Right atrium auricular region (tissue), 2 donors: ENCODE data around the gene DUSP9. TPM values are rescaled to one million over a fixed set of nuclear protein-coding genes. Genes with fewer than 3 reads are reported as not detected.

Source experiments
- DNase-seq: peaks from one replicate; pipeline ENCODE4 v3.0.0-alpha.2; 2019; ENCODE audit warnings: low spot score
- H3K27ac ChIP-seq, 2 donors: fragments of 200-600 bp; sonication (generic); 1 replicate in 1 of 2; 2 replicates in 1 of 2; pipeline ENCODE4 v1.5.1; 2016 to 2019
- H3K27me3 ChIP-seq, 2 donors: fragments of 200-600 bp; sonication (generic); one replicate each; pipeline versions ENCODE4 v1.5.1 to v1.6.0; 2017 to 2019
- H3K36me3 ChIP-seq: fragments of 200-600 bp; sonication (generic); one replicate; pipeline ENCODE4 v1.5.1; 2016
- H3K4me1 ChIP-seq, 2 donors: fragments of 200-600 bp; sonication (generic); one replicate each; pipeline versions ENCODE4 v1.5.1 to v1.6.0; 2017 to 2019
- H3K4me3 ChIP-seq, 2 donors: fragments of 200-600 bp; sonication (generic); 1 replicate in 1 of 2; 2 replicates in 1 of 2; pipeline ENCODE4 v1.5.1; 2017 to 2019; ENCODE audit warnings: mild to moderate bottlenecking in 1 of 2, moderate library complexity in 1 of 2
- H3K9me3 ChIP-seq, 2 donors: fragments of 200-600 bp; sonication (generic); one replicate each; pipeline ENCODE4 v1.5.1; 2019
- total RNA-seq, 2 donors: library from RNA; depleted of rRNA; stranded (reverse); fragments of >200 nt; gene quantifications; one replicate each; pipeline ENCODE4 v1.1.0, GENCODE V29; 2016
- TF ChIP-seq, protein P1 (sequence below), 2 donors: fragments of 200-600 bp; sonication (generic); IDR thresholded peaks; one replicate each; pipeline ENCODE4 v1.5.1; 2019; ENCODE audit warnings: antibody characterized with exemption in 2 of 2

Gene DUSP9
- total RNA-seq, 2 donors from 2014 or later = not detected

DNA sequence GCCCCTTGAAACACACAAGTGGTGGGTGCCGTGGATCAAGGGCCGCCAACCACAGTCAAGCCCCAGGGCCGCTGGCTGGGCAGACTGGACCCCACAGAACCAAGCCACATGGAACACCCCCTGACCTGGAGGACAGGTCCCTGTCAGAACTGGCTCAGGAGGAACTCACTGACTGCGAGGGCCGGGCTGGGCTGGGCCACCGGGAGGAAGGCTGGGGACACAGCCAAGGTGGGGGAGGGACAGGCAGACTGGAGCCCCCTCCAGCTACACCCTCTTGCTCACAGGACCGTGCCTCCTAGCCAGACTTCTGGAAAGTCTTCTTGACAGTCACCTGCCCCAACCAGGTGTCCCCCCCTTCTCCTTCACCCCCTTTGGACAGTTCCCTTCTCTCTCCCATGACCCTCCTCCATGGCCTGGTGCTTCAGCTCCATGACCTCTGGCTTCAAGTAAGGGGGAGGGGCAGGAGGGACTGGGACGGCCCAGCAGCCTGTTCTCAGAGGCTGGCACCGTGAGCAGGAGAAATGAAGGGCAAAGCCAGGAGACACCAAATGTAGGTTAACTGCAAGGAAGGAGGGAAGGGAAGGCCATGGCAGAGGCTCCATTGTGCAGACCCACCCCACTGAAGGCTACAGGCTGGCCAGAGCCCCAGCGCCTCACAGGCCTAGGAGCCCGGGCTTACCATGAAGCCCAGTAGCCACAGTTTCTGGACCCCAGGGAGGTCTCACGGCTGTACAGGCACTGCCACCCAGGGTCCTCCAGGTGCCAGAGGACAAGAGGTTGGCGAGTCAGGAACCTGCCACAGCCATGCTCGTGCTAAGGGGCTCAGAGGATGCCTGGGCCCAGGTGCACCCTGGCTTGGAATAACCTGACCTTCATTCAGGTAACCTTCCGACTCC is 22.6 kb upstream of the DUSP9 start:
- TF ChIP-seq, protein P1, sequence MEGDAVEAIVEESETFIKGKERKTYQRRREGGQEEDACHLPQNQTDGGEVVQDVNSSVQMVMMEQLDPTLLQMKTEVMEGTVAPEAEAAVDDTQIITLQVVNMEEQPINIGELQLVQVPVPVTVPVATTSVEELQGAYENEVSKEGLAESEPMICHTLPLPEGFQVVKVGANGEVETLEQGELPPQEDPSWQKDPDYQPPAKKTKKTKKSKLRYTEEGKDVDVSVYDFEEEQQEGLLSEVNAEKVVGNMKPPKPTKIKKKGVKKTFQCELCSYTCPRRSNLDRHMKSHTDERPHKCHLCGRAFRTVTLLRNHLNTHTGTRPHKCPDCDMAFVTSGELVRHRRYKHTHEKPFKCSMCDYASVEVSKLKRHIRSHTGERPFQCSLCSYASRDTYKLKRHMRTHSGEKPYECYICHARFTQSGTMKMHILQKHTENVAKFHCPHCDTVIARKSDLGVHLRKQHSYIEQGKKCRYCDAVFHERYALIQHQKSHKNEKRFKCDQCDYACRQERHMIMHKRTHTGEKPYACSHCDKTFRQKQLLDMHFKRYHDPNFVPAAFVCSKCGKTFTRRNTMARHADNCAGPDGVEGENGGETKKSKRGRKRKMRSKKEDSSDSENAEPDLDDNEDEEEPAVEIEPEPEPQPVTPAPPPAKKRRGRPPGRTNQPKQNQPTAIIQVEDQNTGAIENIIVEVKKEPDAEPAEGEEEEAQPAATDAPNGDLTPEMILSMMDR (IDR thresholded peaks at IDR 0.05) = no peak
- H3K4me3 ChIP-seq = no peak overlapping the region
- no peaks in the 10 kb centered on the region for H3K36me3 ChIP-seq
- H3K27me3 ChIP-seq = no peaks in the 10 kb centered on the region
- DNase-seq = no peak
- H3K9me3 ChIP-seq = no peaks in the 10 kb centered on the region
- H3K27ac ChIP-seq = no peak overlapping the region
- H3K4me1 ChIP-seq = no peaks in the 10 kb centered on the region

DNA sequence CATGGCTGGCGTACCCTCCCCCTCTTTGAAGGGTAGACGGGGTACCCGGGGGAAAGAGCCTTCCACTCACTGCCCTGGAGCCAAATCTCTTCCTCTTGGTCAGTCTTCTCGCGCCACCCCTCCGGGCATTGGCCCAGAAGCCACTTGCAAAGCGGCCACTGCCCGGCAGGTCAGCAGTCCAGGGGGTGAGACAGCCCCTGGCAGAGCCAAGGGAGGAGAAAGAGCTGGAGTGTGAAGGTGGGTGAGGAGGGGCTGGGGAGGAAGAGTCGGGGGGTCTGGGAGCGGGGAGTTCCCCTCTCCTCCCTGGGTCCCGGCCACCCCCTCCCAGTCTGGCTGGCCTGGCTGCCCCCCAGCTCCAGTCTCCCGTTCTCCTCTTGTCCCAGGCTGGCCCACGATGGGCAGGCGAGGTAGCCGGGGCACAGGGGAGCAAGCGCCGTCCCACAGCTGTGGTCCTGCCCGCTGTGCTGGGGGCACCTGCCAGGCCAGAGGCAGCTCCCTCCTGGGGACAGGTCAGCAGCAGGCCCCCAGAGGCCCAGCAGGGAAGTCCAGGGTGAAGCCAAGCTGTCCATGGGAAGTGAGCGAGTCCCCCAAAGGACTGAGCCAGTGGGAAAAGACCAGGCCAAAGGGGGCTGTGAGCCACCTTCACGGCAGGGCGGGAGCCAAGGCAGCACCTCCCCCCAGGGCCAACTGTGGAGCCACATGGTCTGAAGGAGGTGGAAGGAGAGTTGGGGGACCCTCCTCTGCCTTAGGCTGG is 21.6 kb upstream of the DUSP9 start:
- H3K36me3 ChIP-seq = no peaks in the 10 kb centered on the region
- H3K27me3 ChIP-seq = no peaks in the 10 kb centered on the region
- no peaks in the 10 kb centered on the region for H3K4me1 ChIP-seq
- H3K27ac ChIP-seq = no peak overlapping the region
- DNase-seq = no peak
- H3K9me3 ChIP-seq = no peaks in the 10 kb centered on the region
- TF ChIP-seq, protein P1 (IDR thresholded peaks at IDR 0.05) = no peak
- H3K4me3 ChIP-seq = no peak overlapping the region

DNA sequence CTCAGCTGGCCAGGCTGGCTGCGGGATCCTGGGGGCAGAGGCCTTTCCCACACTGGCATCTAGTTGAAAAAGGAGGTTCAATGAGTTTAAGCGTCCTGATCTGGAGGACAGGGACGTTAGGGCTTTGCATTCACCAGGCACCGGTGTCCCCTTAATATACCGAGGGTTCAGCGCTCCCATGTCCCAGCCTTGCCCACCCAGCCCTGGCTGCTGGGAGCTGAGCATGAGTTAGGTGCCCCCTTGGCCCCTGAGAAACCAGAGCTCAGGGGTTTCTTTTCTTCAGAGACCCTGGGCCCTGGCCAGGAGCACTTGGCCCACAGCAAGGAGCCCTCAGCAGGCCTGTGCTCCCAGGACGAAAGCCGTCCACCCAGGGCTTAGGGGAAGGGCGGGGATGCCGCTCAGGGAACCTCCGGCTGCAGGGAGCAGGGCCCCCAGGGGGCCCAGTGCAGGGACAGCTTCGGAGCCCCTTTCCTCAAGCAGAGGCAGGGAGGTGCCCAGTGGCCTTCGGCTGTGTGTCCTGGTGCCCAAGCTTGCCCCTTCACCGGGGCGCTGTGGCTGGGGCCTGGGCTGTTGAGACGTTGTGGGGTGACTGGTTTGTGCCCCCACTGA is 20.9 kb upstream of the DUSP9 start:
- no peaks in the 10 kb centered on the region for H3K27me3 ChIP-seq
- TF ChIP-seq, protein P1 (IDR thresholded peaks at IDR 0.05) = no peak
- H3K4me3 ChIP-seq = no peak overlapping the region
- DNase-seq = no peak
- no peak overlapping the region for H3K27ac ChIP-seq
- no peaks in the 10 kb centered on the region for H3K4me1 ChIP-seq
- no peaks in the 10 kb centered on the region for H3K36me3 ChIP-seq
- H3K9me3 ChIP-seq = peaks cover 0 to 3% of the 10 kb centered on the region in 2 donors

DNA sequence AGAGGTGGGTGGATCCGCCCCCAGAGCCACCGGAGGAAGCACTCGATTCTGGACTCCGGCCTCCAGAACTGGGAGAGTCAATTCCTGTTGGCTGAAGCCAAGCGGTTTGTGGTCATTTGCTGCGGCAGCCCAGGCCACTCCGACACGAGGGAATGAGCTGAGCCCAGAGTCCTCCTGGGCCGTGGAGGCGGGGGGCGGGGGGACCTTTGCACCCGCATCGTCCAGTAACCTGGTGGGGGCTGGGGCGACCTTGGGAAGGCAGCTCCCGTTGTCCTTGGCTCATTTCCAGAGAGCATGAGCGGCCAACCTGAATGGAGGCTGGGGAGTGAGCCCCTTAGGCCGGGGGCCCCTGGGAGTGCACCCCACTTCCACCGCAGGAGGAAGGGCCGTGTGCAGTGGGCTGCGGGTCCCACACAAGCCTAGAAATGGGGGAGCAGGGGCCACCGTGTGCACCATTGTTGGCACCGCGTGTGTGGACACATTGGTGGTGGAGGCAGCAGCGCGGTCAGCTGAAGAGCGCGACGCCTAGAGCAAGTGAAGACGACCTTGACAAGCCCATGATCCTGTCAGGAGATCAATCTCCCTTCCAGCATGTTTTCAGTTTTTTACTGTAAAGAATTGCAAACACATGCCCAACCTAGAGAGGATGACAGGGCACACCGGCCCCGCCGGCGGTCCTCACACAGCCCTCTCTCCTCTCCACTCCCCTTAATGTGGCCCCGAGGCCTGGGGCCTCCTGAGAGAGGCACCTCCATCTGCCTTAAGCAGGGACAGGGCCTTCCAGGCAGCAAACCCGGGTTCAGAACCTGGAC is 19.9 kb upstream of the DUSP9 start:
- no peak for DNase-seq
- Histone ChIP-seq H3K4me1 (no peaks in the 10 kb centered on the region), H3K27ac (no peak overlapping the region), H3K27me3 (no peaks in the 10 kb centered on the region), H3K36me3 (no peaks in the 10 kb centered on the region), H3K4me3 (no peak overlapping the region), H3K9me3 (peaks cover 0 to 10% of the 10 kb centered on the region in 2 donors)
- TF ChIP-seq, protein P1 (IDR thresholded peaks at IDR 0.05) = no peak

DNA sequence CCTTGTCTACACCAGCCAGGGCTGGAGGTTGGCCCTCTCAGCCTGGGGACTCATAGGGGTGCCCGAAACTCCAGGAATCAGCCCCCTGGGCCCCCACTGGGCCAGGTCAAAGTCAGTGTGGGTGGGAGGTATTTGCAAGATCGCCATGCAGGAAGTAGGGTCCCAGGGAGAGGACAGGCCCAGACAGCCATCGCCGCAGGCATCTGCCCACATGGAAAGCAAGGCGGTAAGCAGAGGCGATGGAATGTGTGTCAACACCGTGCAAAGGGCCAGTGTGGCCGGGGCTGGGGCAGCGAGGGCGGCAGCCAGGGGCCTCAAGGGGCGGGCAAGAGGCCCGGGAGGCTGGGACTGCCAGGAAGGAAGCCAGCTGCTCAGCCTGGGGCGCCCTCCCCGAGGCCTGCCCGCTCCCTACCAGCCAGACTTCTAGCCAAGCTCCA is 19.3 kb upstream of the DUSP9 start:
- no peak for DNase-seq
- Histone ChIP-seq H3K36me3 (no peaks in the 10 kb centered on the region), H3K27ac (no peak overlapping the region), H3K27me3 (no peaks in the 10 kb centered on the region), H3K4me1 (no peaks in the 10 kb centered on the region), H3K9me3 (peaks cover 0 to 10% of the 10 kb centered on the region in 2 donors), H3K4me3 (no peak overlapping the region)
- TF ChIP-seq, protein P1 (IDR thresholded peaks at IDR 0.05) = no peak
